ENCODE data around the gene C3orf52.

The C3orf52 gene

GRCh38 chr3:112132975-112133448 lies 46.8 kb downstream of the C3orf52 start, which contains the start of gene GCSAM:
GCSAM (minus strand) TSS chr3:112133248; CDS start chr3:112133120, 128 bp downstream.
- no peak for TF ChIP-seq CTCF (IDR thresholded peaks at IDR 0.05; ENCODE audit: insufficient read depth, low read depth, low read length, missing control alignments)
- peak; percentile 98 for DNase-seq (ENCODE audit: low read depth)
- peak within 1 kb of the TSS; percentile 90 for H3K4me3 ChIP-seq (ENCODE audit: low read depth, low read length)

GRCh38 chr3:112133626-112134334 lies 47.6 kb downstream of the C3orf52 start:
- TF ChIP-seq CTCF (IDR thresholded peaks at IDR 0.05; ENCODE audit: insufficient read depth, low read depth, low read length, missing control alignments): no peak
- peak; percentile 69 for DNase-seq (ENCODE audit: low read depth)
- peak overlapping the region; percentile 90 for H3K4me3 ChIP-seq (ENCODE audit: low read depth, low read length)

GRCh38 chr3:112134335-112135124 lies 48.3 kb downstream of the C3orf52 start:
- peak overlapping the region; percentile 90 for H3K4me3 ChIP-seq (ENCODE audit: low read depth, low read length)
- peak; percentile 72 for DNase-seq (ENCODE audit: low read depth)
- no peak for TF ChIP-seq CTCF (IDR thresholded peaks at IDR 0.05; ENCODE audit: insufficient read depth, low read depth, low read length, missing control alignments)

- peak overlapping the region; percentile 19; the same call in 1 of the 2 replicates for H3K4me3 ChIP-seq (ENCODE audit: low read depth, low read length)
- TF ChIP-seq CTCF (IDR thresholded peaks at IDR 0.05; ENCODE audit: insufficient read depth, low read depth, low read length, missing control alignments): no peak
- DNase-seq (ENCODE audit: low read depth): peak; percentile 75
Observed at GRCh38 chr3:112136046-112136445, 49.9 kb downstream of the C3orf52 start.

GRCh38 chr3:112136959-112137693 lies 50.9 kb downstream of the C3orf52 start:
- peak; percentile 71 for TF ChIP-seq CTCF (IDR thresholded peaks at IDR 0.05; ENCODE audit: insufficient read depth, low read depth, low read length, missing control alignments)
- peak; percentile 87 for DNase-seq (ENCODE audit: low read depth)

GRCh38 chr3:112137781-112138180 lies 51.6 kb downstream of the C3orf52 start:
- TF ChIP-seq CTCF (IDR thresholded peaks at IDR 0.05; ENCODE audit: insufficient read depth, low read depth, low read length, missing control alignments): no peak
- no peak overlapping the region for H3K4me3 ChIP-seq (ENCODE audit: low read depth, low read length)
- no peak for DNase-seq (ENCODE audit: low read depth)

More at GRCh38 chr3:112136959-112137693, 50.9 kb downstream of the C3orf52 start:
- H3K4me3 ChIP-seq (ENCODE audit: low read depth, low read length): peak overlapping the region; percentile 13; the same call in 1 of the 2 replicates

Data from GM12865 (cell line).